Stomach (tissue), 4 donors: ENCODE data around the gene TRIM38.

Source experiments
- EP300 ChIP-seq: sonication (generic); formaldehyde crosslinking; IDR thresholded peaks from one replicate; pipeline ENCODE4 v1.6.1; 2017; ENCODE audit warnings: antibody characterized with exemption
- POLR2AphosphoS5 ChIP-seq, 3 donors: sonication (generic); formaldehyde crosslinking; IDR thresholded peaks; one replicate each; pipeline ENCODE4 v1.6.1; 2016; ENCODE audit warnings: antibody characterized with exemption in 3 of 3
- TF ChIP-seq, protein P1 (sequence below), 7 experiments: fragments of 450-650 bp in 4 of 7; fragments of 200-600 bp in 3 of 7; sonication (generic) in 3 of 7; IDR thresholded peaks; one replicate each; pipeline ENCODE4 v1.5.1; 2016 to 2019; ENCODE audit warnings: antibody characterized with exemption in 7 of 7, control low read depth in 2 of 7, mild to moderate bottlenecking in 1 of 7

DNA sequence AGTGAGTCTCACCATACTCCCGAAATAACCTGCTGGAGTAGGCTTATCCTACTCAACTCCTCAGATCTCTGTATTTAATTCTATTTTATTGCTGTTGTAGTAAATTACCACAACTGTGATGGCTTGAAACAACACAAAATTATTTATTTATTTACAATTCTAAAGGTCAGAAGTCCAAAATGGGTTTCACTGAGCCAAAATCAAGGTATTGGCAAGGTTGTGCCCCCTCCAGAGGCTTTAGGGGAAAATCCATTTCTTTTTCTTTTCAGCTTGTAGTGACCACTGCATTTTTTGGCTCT, 31.2 kb upstream of the TRIM38 start:
- TF ChIP-seq POLR2AphosphoS5 (IDR thresholded peaks at IDR 0.05) (no peak), EP300 (no peak)
- TF ChIP-seq, protein P1, sequence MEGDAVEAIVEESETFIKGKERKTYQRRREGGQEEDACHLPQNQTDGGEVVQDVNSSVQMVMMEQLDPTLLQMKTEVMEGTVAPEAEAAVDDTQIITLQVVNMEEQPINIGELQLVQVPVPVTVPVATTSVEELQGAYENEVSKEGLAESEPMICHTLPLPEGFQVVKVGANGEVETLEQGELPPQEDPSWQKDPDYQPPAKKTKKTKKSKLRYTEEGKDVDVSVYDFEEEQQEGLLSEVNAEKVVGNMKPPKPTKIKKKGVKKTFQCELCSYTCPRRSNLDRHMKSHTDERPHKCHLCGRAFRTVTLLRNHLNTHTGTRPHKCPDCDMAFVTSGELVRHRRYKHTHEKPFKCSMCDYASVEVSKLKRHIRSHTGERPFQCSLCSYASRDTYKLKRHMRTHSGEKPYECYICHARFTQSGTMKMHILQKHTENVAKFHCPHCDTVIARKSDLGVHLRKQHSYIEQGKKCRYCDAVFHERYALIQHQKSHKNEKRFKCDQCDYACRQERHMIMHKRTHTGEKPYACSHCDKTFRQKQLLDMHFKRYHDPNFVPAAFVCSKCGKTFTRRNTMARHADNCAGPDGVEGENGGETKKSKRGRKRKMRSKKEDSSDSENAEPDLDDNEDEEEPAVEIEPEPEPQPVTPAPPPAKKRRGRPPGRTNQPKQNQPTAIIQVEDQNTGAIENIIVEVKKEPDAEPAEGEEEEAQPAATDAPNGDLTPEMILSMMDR (IDR thresholded peaks at IDR 0.05), result no peak
